ENCODE data around the gene HOXA10. TPM values are rescaled to one million over a fixed set of nuclear protein-coding genes. Genes with fewer than 3 reads are reported as not detected.

The HOXA10 gene
- total RNA-seq, 4 donors from 2014 or later = 19.0 to 34.1 (median 24.9) TPM

DNA sequence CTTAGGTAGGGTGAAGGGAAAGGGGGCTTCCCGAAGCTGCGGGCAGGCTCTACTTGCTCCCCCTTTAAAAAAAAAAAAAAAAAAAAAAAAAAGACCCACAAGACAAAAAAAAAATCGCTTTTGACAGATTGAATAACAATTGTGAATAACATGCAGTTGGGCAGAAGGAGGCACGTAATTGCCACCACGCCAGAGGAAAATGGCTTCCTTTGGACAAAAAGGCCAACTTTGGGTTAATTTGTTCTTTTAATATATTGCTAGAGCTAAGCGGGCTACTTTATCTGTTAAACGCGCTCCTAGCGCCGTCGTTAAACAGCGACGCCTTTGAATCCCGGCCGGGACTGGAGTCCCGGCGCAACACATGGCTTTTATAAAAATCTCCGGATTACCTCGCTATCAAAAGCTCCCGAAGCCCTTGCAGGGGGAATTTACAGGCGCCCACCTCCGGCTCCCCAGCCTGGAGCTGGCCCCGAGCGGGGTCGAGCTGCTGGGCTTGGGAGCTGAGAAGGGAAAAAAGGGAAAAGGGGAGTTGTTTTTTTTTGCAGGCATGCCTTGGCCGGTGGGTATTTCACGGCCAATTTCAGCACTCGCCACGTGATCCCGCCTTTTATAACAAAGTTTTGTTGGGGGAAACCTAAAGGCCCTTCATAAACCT lies 9.7 kb upstream of the HOXA10 start:
- DNase-seq (ENCODE audit: low spot score in 2 of 2) = peak in 1 of 2 donors; percentile 15
- Histone ChIP-seq H3K36me3 (no peaks in the 10 kb centered on the region), H3K27me3 (peaks cover 0 to 98% of the 10 kb centered on the region in 2 donors), H3K9me3 (no peaks in the 10 kb centered on the region), H3K4me3 (peak overlapping the region; percentile 30 to 61 (median 45)), H3K27ac (peak overlapping the region in 3 of 4 donors; percentile 73 to 81 (median 78)), H3K4me1 (peaks cover 0 to 64% (median 38%) of the 10 kb centered on the region in 4 donors)
- 2 to 3% methylated on average over 29 to 30 of the region's 30 CpGs for WGBS, 2 donors
- TF ChIP-seq, protein P1, sequence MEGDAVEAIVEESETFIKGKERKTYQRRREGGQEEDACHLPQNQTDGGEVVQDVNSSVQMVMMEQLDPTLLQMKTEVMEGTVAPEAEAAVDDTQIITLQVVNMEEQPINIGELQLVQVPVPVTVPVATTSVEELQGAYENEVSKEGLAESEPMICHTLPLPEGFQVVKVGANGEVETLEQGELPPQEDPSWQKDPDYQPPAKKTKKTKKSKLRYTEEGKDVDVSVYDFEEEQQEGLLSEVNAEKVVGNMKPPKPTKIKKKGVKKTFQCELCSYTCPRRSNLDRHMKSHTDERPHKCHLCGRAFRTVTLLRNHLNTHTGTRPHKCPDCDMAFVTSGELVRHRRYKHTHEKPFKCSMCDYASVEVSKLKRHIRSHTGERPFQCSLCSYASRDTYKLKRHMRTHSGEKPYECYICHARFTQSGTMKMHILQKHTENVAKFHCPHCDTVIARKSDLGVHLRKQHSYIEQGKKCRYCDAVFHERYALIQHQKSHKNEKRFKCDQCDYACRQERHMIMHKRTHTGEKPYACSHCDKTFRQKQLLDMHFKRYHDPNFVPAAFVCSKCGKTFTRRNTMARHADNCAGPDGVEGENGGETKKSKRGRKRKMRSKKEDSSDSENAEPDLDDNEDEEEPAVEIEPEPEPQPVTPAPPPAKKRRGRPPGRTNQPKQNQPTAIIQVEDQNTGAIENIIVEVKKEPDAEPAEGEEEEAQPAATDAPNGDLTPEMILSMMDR (IDR thresholded peaks at IDR 0.05) = no peak
- peak in 1 of 2 donors; percentile 41 for TF ChIP-seq EP300 (IDR thresholded peaks at IDR 0.05)

DNA sequence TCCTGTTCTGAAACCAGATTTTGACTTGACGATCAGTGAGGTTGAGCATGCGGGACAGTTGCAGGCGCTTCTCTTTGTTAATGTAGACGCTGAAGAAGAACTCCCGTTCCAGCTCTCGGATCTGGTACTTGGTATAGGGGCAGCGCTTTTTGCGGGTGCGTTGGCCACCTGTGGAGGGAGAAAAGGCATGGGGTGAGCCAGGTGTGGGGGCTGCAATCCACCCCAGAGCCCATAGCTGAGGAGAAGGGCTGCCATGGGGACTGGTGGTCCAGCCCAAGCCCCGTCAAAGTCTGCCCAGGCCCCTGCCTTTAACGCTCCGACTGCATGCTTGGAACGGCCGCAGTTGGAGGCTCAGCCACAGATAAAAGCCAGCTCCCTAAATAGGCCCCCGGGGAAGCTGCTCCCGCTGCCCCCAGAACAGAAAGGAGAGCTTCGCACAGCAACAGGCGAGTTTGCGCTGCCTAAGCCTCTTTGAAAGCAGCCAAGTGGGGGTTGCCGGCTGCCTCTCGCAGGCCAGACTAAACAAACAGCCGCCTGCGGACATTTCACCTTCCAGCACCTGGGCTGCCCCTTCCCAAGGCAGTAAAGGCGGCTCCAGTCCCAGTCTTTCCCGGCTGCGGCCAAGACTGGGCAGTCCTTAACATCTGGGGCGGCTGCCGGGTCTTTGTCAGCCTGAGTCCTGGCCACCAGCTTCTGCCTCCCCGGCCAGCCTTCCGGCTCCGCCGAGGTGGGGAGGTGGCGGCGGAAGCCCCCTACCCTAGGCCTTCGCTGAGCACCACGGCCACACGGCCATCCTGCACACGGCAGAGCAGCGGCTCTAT lies 9.0 kb upstream of the HOXA10 start:
- no peaks in the 10 kb centered on the region for H3K9me3 ChIP-seq
- TF ChIP-seq POLR2A (IDR thresholded peaks at IDR 0.05) (no peak), EP300 (IDR thresholded peaks at IDR 0.05) (no peak)
- TF ChIP-seq, protein P1 (IDR thresholded peaks at IDR 0.05) = no peak
- H3K36me3 ChIP-seq = no peaks in the 10 kb centered on the region
- peaks cover 0 to 56% (median 30%) of the 10 kb centered on the region in 4 donors for H3K4me1 ChIP-seq
- H3K4me3 ChIP-seq = peak overlapping the region; percentile 30 to 61 (median 45)
- peaks cover 0 to 98% of the 10 kb centered on the region in 2 donors for H3K27me3 ChIP-seq
- peak overlapping the region in 2 of 4 donors; percentile 78 to 81 for H3K27ac ChIP-seq
- 10 to 25% methylated on average over 26 to 39 of the region's 39 CpGs for WGBS, 2 donors
- DNase-seq (ENCODE audit: low spot score in 2 of 2) = peak in 1 of 2 donors; percentile 13

DNA sequence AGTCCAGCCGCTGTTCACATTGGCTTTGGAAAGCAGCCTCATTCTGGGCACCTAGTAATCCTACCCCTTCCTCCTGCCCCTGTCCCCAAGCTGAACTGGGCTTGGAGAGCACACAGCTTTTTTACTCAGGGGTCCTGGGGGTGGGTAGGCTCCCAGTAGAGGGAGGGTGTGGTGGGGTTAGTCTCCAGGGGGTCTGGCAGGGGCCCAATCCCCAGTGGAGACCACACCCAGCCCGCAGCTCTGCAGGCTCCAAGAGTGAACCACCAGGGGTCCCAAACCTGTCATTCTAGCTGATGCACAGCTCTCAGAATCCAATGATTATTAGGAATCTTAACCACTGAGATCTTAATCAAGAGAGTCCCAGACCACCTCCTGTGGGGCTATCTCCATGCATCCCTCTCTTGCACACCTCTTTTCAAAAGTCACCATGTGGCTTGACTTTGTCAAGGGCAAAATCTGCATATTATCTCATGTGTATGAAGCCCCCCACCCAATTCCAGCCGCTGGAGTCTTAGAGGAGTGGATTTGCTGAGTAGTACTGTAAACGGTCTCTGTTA lies 8.2 kb upstream of the HOXA10 start:
- peak overlapping the region in 1 of 4 donors; percentile 81 for H3K27ac ChIP-seq
- 51 to 72% methylated on average over 3 to 4 of the region's 4 CpGs for WGBS, 2 donors
- no peak for DNase-seq (ENCODE audit: low spot score in 2 of 2)
- peaks cover 0 to 49% (median 24%) of the 10 kb centered on the region in 4 donors for H3K4me1 ChIP-seq
- peak overlapping the region in 1 of 4 donors; percentile 61 for H3K4me3 ChIP-seq
- no peak for TF ChIP-seq POLR2A (IDR thresholded peaks at IDR 0.05)
- no peak for TF ChIP-seq EP300 (IDR thresholded peaks at IDR 0.05)
- TF ChIP-seq, protein P1 (IDR thresholded peaks at IDR 0.05) = no peak
- H3K27me3 ChIP-seq = peaks cover 0 to 98% of the 10 kb centered on the region in 2 donors
- H3K36me3 ChIP-seq = no peaks in the 10 kb centered on the region
- H3K9me3 ChIP-seq = no peaks in the 10 kb centered on the region

DNA sequence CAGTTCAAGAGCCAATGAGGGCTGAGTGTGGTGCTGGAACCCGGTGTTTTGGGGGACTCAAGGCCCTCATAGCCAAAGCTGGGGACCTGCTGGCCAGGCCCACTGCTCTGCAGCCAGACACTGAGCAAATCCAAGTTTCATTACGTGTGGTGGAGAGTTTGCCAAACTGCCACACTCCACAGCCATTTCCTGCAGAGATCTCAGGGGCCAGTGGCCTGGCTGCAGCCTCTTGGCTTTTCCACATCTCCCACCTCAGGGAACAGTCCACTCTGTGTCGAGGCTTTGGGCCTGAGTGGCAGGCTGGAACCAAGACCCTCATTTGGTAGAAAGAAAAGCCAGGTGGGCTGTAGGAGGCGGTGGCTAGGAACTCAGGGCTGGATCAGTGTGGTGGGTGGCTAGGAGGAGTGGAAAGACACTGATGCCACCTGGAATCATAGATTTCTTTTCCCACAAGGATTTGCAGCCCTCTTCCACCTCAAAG lies 7.7 kb upstream of the HOXA10 start:
- WGBS, 2 donors = 68 to 85% methylated on average over 4 of the region's 4 CpGs
- no peaks in the 10 kb centered on the region for H3K9me3 ChIP-seq
- peak overlapping the region in 1 of 4 donors; percentile 80 for H3K27ac ChIP-seq
- H3K27me3 ChIP-seq = peaks cover 0 to 97% of the 10 kb centered on the region in 2 donors
- H3K4me1 ChIP-seq = peaks cover 0 to 52% (median 23%) of the 10 kb centered on the region in 4 donors
- TF ChIP-seq EP300 (IDR thresholded peaks at IDR 0.05) (no peak), POLR2A (IDR thresholded peaks at IDR 0.05) (no peak)
- TF ChIP-seq, protein P1 (IDR thresholded peaks at IDR 0.05) = no peak
- DNase-seq (ENCODE audit: low spot score in 2 of 2) = peak in 1 of 2 donors; percentile 12
- no peak overlapping the region for H3K4me3 ChIP-seq
- no peaks in the 10 kb centered on the region for H3K36me3 ChIP-seq
